CD4-positive, alpha-beta T cell treated with Interferon alpha-2 for 1 hour (primary cell): ENCODE data around the gene TMEM9B.
A peak's percentile ranks its signal among the peaks of the same experiment; 100 is the strongest.
"Not testable (repeated sequence)": the region's sequence is repeated elsewhere in the genome, so short reads cannot be mapped to it uniquely, and the experiment has no call there.

Experiments used
- DNase-seq, 2 donors: peaks; one replicate each; pipeline ENCODE4 v3.0.0-alpha.2; 2020 to 2022

The TMEM9B gene

GRCh38 chr11:8964324-8965320, at the start of gene TMEM9B:
TSS of gene TMEM9B (minus strand) at chr11:8964442. CDS start at chr11:8964313, 129 bp downstream.
- peak; percentile 76 to 79 for DNase-seq

GRCh38 chr11:9013373-9013772, 49.1 kb upstream of the TMEM9B start:
- no peak for DNase-seq

GRCh38 chr11:9009538-9009937, 45.3 kb upstream of the TMEM9B start:
- not testable (repeated sequence) for DNase-seq

GRCh38 chr11:9008661-9009060, 44.4 kb upstream of the TMEM9B start:
- DNase-seq = no peak

GRCh38 chr11:9008011-9008550, 43.8 kb upstream of the TMEM9B start:
- no peak for DNase-seq

- no peak for DNase-seq
These were observed 40.8 kb upstream of the TMEM9B start for GRCh38 chr11:9005087-9005486.

GRCh38 chr11:9004183-9004926, 40.1 kb upstream of the TMEM9B start:
- DNase-seq = no peak

GRCh38 chr11:9003573-9004182, 39.4 kb upstream of the TMEM9B start, which contains the start of gene NRIP3:
TSS of gene NRIP3 (minus strand) at chr11:9004001. CDS start at chr11:9003935, 66 bp downstream.
- DNase-seq = peak; percentile 82 to 86

GRCh38 chr11:9002920-9003572, 38.8 kb upstream of the TMEM9B start:
- peak in 1 of 2 donors; percentile 10 for DNase-seq

- peak in 1 of 2 donors; percentile 56 for DNase-seq
These were observed 37.5 kb upstream of the TMEM9B start for GRCh38 chr11:9001736-9002135.

- no peak for DNase-seq
These were observed 33.8 kb upstream of the TMEM9B start for GRCh38 chr11:8998017-8998416.

GRCh38 chr11:8997451-8997850, 33.2 kb upstream of the TMEM9B start:
- DNase-seq = no peak

GRCh38 chr11:8989453-8989852, 25.2 kb upstream of the TMEM9B start:
- no peak for DNase-seq

GRCh38 chr11:8988329-8989234, 24.3 kb upstream of the TMEM9B start:
- no peak for DNase-seq

GRCh38 chr11:8987446-8987845, 23.2 kb upstream of the TMEM9B start:
- DNase-seq = no peak

- not testable (repeated sequence) for DNase-seq
These were observed 22.5 kb upstream of the TMEM9B start for GRCh38 chr11:8986772-8987171.

- no peak for DNase-seq
These were observed 21.2 kb upstream of the TMEM9B start for GRCh38 chr11:8985462-8985861.

GRCh38 chr11:8983552-8983951, 19.3 kb upstream of the TMEM9B start:
- no peak for DNase-seq

GRCh38 chr11:8980485-8980884, 16.2 kb upstream of the TMEM9B start:
- no peak for DNase-seq

- not testable (repeated sequence) for DNase-seq
These were observed 15.1 kb upstream of the TMEM9B start for GRCh38 chr11:8979365-8979764.

- no peak for DNase-seq
These were observed 8.9 kb upstream of the TMEM9B start for GRCh38 chr11:8973121-8973520.
